Stimulated activated CD8-positive, alpha-beta memory T cell treated with anti-CD3 and anti-CD28 coated beads, Interleukin-12 subunit alpha, Interleukin-12 subunit beta, amount 100 ng/mL, for 24 hours (primary cell): Measurements from ENCODE around the gene MAGI2.
"Not testable (repeated sequence)": the region's sequence is repeated elsewhere in the genome, so short reads cannot be mapped to it uniquely, and the experiment has no call there.

Experiments
- DNase-seq: peaks from one replicate; pipeline ENCODE4 v3.0.0-alpha.2; 2020; ENCODE audit errors: extremely low read depth

MAGI2 gene

DNA sequence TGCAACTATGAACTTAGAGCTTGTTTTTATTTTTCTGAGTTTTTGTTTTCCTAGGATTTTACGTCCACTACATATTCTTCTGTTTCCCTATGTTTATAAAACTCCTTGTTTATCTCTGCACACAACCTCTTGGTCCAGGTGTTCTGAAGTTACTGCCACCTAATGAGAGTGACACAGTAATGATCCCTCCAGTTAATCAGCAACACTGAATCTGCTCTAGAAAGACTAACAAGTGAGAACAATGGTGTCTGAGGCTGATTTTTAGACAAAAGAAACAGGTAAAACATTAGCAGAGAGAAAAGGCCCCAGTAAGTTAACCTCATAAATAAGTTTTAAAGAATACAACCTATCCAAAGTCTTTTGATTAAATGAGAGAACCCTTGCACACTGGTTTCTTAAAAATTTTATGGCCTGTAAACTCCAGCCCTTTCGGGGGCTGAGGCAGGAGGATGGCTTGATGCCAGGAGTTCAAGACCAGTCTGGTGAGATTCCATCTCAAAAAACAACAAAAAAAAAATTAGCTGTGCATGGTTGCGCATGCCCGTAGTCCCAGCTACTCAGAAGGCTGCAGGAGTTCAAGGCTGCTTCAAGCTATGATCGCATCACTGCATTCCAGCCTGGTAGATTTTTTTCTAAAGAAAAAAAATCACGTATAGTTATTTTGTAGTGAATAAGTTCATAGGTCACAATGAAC lies 397.6 kb downstream of the MAGI2 start:
- DNase-seq, result no peak

DNA sequence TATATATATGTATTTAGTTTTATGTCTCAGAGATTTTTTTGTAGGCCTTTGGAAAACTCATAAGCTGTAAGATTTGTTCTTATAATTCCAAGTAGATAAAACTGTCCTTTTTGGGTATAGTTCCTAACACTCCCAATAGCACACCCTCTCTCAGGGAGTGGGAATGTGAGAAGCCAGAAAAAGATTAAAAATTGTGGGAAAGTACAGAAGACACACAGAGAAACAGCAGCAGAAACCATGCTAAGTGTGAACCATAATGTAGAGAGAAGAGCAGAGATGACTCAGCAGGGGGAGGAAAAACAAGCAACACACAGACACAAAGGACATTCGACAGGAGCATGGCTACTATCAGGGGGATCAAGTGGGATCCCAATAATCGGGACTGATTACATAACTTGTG lies 401.6 kb downstream of the MAGI2 start:
- DNase-seq, result no peak

DNA sequence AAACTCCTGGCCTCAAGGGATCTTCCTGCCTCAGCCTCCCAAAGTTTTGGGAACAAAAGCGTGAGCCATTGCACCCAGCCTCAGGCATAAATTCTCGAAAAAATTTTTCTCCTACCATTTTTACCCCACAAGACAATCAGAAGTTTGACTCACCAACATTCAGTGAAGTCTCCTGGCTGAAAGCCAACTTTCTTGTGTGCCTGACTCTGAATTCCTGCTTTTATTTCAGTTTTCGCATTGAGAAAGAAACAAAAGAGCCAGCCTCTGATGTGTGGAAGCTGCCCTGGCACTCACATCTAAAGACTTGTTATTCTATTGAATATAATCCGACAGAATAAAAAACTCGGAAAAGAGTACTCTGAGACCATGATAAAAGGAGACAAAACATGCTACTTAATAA lies 402.9 kb downstream of the MAGI2 start:
- no peak for DNase-seq

DNA sequence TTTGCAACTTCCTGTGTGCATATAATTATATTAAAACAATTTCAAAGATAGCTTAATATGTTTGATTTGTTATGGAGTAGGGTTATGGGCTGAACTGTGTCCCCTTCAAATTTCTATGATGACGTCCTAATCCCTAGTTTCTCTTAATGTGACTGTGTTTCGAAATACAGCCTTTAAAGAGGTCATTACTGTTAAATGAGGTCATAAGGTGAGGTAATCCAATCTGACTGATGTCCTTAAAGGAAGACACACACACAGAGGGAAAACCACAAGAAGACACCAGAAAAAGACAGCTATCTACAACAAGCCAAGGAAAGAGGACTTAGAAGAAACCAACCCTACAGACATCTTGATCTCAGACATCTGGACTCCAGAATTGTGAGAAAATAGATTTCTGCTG lies 407.4 kb downstream of the MAGI2 start:
- no peak for DNase-seq

DNA sequence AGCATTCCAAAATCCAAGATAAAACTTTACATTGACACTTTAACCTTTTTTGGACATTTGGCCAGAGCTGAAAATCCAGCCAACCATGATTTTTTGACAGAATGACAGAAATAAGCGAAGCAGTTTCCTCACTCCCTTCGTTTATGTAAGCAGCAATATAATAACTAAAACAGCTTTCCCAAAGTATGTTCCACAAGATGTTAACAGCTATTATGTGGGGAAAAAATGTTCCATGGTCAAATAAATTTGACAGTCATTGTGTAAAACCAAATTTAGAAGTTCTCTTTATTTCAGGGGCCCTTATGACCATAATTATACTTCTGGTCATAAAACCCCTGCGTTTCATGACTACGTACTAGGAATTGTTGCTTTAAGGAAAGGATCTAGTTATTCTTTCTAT lies 416.5 kb downstream of the MAGI2 start:
- no peak for DNase-seq

DNA sequence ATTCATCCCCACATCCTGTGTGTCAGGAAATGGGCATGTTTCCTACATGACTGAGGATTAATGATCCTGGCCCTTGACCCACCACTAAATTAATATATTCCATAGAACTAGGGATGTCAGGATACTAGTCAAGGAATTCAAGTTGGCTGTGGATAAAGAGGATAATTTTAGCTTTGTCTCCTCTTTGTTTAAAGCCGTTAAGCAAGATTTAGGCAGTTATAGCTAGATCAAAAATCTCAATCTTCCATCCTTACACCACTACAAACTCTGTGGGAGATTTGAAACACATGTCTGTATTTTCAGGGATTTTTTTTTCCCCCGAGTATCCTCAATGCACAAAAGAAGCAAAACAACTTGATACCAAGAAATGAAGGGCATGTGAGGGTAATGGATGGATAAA lies 417.1 kb downstream of the MAGI2 start:
- no peak for DNase-seq

DNA sequence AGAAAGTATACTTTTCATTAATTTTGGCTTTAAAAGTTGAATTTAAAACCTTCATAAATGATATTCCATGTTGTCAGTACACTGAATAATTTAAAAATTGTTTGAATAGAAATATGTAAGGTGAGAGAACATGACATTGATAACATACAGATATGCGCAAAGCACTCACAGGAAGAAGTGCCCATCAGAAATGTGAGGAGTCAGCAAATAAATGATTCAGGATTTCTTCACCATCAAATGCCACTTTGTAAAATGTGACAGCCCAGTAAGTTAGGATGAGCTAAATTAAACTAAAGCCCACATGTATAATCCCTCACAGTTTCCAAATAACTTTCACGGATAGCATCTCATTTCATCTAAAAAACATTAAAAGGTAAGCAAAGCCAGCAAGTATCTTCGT lies 417.6 kb downstream of the MAGI2 start:
- DNase-seq, result no peak

DNA sequence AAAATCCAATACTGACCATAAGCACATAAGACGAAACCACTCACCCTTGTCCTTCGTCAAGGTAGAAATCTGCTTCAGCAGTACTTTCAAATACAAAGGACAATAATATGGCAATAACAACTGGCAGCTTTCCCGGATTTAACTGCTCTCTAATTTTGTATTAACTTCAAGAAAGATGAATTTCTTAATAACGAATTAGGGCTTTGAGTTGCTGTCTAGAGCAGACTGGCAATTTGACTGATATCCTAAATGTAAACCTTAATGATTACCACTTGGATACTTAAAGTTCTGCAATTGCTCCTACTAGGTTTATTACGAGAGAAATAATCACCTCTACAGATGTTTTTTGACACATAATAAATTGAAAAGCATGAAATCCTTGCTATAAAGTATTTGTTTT lies 418.7 kb downstream of the MAGI2 start:
- DNase-seq, result no peak

DNA sequence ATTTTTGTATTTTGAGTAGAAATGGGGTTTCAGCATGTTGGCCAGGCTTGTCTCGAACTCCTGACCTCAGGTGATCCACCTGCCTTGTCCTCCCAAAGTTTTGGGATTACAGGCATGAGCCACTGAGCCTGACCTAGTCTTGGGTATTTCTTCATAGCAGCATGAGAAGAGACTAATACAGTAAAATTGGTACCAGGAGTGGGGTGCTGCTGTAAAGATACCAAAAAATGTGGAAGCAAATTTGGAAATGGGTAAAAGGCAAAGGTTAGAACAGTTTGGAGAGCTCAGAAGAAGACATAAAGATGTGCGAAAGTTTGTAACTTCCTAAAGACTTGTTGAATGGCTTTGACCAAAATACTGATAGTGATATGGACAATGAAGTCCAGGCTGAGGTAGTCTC lies 433.8 kb downstream of the MAGI2 start:
- DNase-seq, result not testable (repeated sequence)

DNA sequence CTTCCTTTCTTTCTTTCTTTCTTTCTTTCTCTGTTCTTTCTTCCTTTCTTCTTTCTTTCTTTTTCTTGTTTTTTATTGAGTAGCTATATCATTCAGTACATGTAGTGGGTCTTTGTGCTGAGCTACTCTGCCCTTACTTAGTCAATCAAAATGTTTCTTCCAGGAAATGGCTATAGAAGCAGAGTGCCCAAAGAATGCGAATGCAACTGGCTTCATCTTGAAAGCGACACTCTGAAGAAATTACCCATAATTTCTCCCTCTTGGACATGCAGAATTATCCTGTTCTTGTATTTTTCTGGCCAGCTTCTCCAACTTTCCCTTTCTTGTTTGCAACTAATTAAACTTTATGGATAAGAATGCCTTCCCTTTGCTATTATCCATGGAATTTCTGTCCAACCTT lies 441.5 kb downstream of the MAGI2 start:
- no peak for DNase-seq

DNA sequence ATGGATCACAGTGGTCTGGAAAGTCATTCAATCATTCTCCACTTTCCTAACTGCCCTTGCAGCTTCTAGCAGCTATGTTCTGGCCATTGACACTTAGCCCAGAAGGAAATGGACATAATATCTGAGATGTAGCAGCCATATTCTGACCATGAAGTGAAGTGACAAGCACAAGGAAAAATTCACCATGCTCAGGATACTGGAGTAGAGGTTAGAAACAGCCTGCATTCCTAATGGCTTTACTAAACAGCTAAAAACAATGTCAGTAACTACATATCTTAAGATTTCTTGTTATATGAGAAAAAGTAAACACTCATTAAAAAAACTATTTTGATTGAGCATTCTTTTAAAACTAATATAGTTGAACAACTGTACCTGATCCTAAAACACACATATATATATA lies 443.8 kb downstream of the MAGI2 start:
- DNase-seq, result no peak

DNA sequence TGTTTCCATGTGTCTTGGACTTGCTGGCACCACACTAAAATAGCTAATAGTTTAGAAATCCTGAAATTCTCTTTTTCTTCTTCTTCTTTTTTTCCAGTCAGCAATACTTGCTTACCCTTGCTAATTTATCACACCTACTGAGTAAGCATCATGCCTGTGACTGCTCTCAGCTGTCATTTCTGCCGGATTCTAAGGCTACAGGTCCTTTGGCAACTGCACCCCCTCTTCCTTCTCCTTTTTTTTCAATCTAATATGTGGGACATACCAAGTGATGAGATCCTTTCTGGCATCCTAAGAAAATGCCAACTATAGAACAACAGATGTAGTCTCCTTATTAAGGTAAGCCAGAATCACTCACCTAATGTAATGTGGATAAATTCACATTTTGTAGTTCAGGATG lies 444.7 kb downstream of the MAGI2 start:
- DNase-seq, result no peak

DNA sequence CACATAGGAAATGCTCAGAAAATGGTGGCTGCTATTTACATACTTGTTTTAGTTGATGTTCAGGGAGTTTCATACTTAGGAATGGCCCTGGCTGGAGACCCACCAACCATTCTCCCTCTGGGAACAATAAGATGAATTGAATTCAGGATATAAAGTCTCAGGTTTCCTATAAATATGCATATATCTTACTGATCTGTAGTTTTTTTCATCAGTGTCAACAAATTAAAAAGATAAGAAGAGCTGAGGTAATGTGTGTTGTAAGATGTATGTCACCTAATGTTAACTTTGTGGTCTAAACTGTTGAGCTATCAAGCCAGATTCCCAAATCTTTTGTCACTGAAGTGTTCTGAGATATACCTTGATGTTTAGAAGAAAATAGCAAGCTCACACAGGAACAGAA lies 457.5 kb downstream of the MAGI2 start:
- no peak for DNase-seq

DNA sequence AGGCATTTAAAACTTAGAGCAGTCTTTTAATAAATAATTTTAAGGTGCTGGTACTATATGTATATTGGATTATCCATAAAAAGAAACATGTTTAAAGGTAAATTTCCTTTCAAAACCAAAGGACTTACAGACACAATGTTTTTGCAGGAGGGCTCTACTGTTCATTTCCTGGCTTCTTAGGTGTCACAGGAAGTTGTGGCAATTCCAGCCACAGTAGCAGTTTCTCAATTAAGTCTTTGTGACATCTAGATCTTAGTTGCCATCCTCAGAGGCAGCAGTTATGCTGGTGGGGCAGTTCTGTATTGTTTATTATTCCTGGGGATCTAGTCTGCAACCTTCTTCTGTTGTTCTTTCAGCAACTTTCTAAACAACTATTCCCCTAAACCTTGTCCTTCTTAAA lies 460.1 kb downstream of the MAGI2 start:
- no peak for DNase-seq

DNA sequence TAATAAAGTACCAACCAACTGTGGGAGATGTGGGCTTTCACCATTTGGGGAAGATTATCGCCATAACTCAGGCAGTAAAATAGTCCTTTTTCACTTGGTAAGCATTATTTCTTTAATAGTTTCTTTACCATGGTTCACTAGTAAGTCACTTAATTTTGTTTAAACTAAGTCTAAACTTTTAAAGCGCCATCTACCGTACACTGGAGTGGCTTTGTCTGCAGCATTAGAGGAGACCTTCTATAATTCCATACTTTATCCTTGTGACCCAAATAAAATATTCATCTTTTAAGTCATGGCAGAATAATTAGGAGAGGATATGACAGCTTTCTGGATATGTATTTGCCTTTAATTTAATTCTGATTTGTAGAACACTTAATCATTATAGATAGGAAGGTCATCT lies 468.0 kb downstream of the MAGI2 start:
- no peak for DNase-seq

DNA sequence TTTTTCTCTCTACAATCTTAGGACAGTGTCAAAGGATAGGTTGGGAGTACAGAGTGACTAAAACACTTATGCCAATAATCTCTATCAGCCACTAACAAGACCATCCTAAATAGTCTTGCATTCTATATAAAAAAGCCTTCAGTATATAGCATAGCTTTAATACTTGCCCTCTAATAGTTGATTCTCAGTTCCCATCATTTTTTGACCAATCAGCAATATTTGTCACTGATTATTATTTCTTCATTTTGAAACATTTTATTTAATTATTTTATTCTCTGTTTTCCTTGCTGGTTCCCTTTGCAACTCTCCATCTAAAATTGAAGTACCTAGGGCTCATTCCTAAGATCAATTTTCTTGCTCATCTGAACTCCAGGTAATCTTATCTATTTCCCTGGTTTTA lies 470.0 kb downstream of the MAGI2 start:
- DNase-seq, result no peak

DNA sequence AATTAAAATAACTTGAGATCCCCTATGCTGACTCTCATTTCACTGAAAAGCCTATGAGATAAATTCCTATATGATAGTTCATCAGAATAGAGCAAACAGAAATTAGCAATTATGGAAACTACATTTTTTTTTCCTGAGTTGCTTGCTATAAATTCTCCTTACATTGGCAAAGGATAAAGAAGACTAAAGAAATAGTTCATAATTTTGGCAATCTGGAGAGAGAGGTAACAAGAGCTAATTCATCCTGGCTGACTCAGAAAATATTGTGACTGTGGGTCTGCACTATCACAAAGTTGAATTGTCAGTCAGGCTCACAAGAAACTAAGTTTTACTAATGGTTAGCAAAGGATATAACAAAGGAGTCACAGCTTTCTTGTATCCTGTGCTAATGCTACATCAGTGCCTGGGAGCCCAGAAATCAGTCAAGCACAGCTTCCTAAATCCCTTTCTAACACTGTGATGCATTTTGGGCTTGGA lies 483.0 kb downstream of the MAGI2 start:
- no peak for DNase-seq

DNA sequence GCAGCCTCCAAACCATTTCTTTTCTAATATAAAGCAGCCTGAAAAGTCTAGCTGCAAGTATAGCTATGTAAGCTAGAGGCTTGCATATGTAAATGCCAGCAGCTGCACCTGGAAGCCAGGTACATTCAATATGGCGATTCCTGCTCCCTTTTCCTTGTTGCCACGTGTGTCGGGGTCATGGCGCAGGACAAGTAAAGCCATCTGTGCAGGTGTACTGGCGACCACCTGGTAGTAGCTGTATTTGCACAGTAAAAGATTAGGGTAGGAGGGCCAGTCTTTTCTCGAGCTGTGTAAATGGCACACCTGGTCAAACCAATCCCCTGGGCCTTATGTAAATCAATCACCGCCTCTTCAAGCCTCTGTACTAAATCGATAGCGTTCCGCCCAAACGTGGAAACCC lies 484.5 kb downstream of the MAGI2 start:
- DNase-seq, result no peak

DNA sequence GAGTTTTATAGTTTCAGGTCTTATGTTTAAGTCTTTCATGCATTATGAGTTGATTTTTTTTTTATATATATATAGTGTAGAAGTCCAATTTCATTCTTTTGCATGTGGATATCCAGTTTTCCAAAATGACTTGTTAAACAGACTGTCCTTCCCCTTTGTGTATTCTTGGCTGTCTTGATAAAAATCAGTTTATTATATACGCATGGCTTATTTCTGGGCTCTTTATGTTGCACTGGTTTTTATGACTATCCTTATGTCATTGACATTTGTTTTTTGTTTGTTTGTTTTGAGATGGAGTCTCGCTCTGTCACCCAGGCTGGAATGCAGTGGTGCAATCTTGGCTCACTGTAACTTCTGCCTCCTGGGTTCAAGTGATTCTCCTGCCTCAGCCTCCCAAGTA lies 485.9 kb downstream of the MAGI2 start:
- not testable (repeated sequence) for DNase-seq

DNA sequence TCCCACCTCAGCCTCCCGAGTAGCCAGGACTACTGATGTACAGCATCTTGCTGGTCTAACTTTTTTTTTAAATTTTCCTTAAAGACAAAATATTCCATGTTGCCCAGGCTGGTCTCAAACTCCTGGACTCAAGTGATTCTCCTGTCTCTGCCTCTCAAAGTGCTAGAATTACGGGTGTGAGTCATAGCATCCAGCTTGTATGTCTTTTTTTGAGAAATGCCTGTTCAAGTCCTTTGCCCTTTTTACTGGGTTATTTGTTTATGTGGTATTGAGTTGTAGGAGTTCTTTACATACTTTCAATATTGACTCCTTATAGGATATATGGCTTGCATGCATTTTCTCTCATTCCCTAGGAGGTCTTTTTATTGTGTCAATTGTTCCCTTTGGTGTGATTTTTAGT lies 486.4 kb downstream of the MAGI2 start:
- no peak for DNase-seq

DNA sequence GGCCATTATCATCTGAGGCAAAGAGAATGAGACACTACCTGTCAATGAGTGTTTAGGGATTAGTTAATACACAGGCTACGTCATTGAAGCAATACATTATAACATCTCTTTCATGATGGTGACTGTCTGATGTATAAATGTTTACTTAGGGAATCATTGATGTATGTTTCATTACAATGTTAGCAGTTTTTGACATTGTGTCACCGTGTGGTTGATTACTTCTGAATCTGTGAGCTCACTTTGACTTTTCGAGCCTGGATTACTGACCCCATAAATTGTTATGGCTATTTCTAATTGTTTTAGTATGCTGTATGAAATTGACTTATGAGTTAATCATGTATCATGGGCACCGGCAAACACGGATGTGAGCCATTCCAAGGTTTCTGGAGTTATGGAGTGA lies 494.0 kb downstream of the MAGI2 start:
- no peak for DNase-seq

DNA sequence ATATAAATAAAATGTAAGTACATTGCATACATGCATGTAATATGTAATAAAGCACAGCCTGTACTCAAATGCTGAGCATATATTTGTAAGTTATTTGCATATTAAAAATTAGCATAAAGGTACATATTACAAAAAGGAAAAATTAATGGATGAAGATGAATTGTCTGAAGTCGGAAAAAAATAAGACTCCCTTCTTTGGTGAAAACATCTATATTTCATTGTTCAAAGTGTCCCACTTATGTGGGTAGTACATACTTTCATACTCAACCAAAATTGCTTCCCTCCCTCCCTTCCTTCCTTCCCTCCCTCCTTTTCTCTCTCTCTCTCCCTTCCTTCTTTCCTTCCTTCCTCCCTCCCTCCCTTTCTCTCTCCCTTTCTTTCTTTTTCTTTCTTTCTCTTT lies 498.1 kb downstream of the MAGI2 start:
- no peak for DNase-seq

DNA sequence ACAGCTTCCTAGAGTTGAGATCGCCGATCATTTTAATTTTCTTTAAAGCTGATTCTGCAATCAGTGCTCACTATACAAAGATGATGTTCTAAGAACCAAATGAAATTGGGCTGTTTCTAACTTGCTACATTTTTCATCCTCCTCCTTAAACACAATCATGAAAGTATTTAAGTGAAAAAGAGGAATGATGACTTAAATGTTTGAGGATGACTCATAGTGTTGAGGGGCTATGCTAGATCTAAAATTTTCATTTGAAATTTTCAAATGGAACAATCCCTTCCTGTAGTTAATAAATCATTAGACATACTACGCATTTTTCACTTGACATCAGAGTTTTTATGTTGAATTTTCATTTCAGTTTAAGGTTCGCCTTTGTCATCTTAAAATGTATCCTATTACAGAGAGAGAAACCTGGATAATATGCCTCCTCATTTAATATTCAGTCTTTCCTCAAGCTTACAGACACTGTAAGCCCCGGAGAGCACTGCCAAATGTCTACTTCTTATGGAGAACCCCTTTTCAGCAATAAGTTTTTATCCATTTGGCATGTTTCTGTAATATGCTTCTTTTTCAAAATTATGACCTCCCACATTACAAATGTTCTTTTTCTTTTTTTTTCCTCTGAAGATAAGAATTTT lies 499.6 kb downstream of the MAGI2 start:
- no peak for DNase-seq

DNA sequence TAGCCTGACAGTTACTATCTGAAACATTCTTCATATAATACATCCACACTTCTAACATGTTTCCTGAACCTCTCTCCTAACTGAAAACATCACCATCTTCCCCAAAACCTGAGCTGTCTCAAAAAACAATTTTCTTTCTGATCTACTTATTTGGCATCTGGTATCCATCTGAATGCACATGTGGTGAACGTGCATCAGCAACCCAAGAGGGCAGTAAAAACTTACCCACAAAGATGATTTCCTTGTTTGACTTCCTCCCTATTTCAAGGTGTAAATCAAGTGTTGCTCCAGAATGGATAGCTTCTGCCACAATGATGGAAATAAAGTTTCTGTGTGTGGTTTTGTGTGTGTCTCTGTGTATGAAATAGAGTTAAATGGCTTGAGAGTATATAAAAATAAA lies 500.4 kb downstream of the MAGI2 start:
- DNase-seq, result no peak
